ENCODE measurements around the gene LY9. TPM values are rescaled to one million over a fixed set of nuclear protein-coding genes. Genes with fewer than 3 reads are reported as not detected.

Gene LY9
- total and polyA plus RNA-seq, 2 experiments from 2014 or later = not detected

DNA sequence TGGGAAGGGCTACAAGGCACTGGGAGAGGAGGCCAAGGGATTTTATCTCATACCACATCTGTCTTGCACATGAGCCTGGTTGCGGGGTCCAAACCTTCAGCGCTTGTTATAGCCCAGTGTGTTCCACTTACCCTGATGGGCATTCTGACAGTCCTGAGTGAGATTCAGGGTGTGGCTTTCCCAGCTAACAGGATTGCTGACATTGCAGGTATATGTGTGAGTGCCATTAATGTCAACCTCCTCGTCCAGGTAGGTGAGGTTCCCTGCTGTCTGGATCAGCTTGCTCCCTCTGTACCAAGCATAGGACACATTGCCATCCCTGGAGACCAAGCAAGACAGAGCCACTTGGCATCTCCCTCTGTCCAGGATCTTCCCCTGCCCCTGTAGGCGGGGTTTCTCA lies 45.1 kb downstream of the LY9 start:
- H3K4me3 Mint-ChIP-seq = no peak overlapping the region
- Histone ChIP-seq H3K79me2 (replicated peaks; ENCODE audit: insufficient read depth) (no peaks in the 10 kb centered on the region), H2AFZ (no peak overlapping the region), H3K4me2 (no peak overlapping the region), H3F3A (replicated peaks; ENCODE audit: low read depth) (no peaks in the 10 kb centered on the region), H3K27me3 (ENCODE audit: insufficient read depth) (no peaks in the 10 kb centered on the region), H3K4me3 (no peak overlapping the region), H3K27ac (ENCODE audit: low read depth) (no peak overlapping the region), H3K4me1 (ENCODE audit: insufficient read depth) (peaks cover 6% of the 10 kb centered on the region), H3K36me3 (ENCODE audit: insufficient read depth) (no peaks in the 10 kb centered on the region), H4K20me1 (replicated peaks; ENCODE audit: insufficient read depth) (no peaks in the 10 kb centered on the region), H3K9me2 (ENCODE audit: insufficient read depth) (no peaks in the 10 kb centered on the region)
- no peak for DNase-seq (ENCODE audit: low spot score)
- peaks cover 2% of the 10 kb centered on the region for H3K27me3 Mint-ChIP-seq (ENCODE audit: insufficient read depth, low read depth, poor library complexity)
- H3K36me3 Mint-ChIP-seq (ENCODE audit: low read depth) = no peaks in the 10 kb centered on the region
- peaks cover 8% of the 10 kb centered on the region for H3K4me1 Mint-ChIP-seq
- TF ChIP-seq CREB1 (CRISPR knock-in tag; IDR thresholded peaks at IDR 0.05; ENCODE audit: low read depth) (no peak), EZH2phosphoT487 (IDR thresholded peaks at IDR 0.05; ENCODE audit: unreplicated experiment) (no peak), ZNF331 (CRISPR knock-in tag; IDR thresholded peaks at IDR 0.05; ENCODE audit: low read depth) (no peak), EZH2 (IDR thresholded peaks at IDR 0.05; ENCODE audit: low read depth, unreplicated experiment) (no peak), NANOG (IDR thresholded peaks at IDR 0.05; ENCODE audit: borderline replicate concordance) (no peak), POLR2AphosphoS5 (IDR thresholded peaks at IDR 0.05; ENCODE audit: low read depth) (no peak), STAT1 (IDR thresholded peaks at IDR 0.05; ENCODE audit: unreplicated experiment) (no peak), JUNB (IDR thresholded peaks at IDR 0.05; ENCODE audit: unreplicated experiment) (no peak), ZNF114 (CRISPR knock-in tag; IDR thresholded peaks at IDR 0.05) (no peak)
- TF ChIP-seq, protein P1, sequence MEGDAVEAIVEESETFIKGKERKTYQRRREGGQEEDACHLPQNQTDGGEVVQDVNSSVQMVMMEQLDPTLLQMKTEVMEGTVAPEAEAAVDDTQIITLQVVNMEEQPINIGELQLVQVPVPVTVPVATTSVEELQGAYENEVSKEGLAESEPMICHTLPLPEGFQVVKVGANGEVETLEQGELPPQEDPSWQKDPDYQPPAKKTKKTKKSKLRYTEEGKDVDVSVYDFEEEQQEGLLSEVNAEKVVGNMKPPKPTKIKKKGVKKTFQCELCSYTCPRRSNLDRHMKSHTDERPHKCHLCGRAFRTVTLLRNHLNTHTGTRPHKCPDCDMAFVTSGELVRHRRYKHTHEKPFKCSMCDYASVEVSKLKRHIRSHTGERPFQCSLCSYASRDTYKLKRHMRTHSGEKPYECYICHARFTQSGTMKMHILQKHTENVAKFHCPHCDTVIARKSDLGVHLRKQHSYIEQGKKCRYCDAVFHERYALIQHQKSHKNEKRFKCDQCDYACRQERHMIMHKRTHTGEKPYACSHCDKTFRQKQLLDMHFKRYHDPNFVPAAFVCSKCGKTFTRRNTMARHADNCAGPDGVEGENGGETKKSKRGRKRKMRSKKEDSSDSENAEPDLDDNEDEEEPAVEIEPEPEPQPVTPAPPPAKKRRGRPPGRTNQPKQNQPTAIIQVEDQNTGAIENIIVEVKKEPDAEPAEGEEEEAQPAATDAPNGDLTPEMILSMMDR (conservative IDR thresholded peaks at IDR 0.05; ENCODE audit: low read depth in 2 of 2) = no peak
- TF ChIP-seq, protein P2, sequence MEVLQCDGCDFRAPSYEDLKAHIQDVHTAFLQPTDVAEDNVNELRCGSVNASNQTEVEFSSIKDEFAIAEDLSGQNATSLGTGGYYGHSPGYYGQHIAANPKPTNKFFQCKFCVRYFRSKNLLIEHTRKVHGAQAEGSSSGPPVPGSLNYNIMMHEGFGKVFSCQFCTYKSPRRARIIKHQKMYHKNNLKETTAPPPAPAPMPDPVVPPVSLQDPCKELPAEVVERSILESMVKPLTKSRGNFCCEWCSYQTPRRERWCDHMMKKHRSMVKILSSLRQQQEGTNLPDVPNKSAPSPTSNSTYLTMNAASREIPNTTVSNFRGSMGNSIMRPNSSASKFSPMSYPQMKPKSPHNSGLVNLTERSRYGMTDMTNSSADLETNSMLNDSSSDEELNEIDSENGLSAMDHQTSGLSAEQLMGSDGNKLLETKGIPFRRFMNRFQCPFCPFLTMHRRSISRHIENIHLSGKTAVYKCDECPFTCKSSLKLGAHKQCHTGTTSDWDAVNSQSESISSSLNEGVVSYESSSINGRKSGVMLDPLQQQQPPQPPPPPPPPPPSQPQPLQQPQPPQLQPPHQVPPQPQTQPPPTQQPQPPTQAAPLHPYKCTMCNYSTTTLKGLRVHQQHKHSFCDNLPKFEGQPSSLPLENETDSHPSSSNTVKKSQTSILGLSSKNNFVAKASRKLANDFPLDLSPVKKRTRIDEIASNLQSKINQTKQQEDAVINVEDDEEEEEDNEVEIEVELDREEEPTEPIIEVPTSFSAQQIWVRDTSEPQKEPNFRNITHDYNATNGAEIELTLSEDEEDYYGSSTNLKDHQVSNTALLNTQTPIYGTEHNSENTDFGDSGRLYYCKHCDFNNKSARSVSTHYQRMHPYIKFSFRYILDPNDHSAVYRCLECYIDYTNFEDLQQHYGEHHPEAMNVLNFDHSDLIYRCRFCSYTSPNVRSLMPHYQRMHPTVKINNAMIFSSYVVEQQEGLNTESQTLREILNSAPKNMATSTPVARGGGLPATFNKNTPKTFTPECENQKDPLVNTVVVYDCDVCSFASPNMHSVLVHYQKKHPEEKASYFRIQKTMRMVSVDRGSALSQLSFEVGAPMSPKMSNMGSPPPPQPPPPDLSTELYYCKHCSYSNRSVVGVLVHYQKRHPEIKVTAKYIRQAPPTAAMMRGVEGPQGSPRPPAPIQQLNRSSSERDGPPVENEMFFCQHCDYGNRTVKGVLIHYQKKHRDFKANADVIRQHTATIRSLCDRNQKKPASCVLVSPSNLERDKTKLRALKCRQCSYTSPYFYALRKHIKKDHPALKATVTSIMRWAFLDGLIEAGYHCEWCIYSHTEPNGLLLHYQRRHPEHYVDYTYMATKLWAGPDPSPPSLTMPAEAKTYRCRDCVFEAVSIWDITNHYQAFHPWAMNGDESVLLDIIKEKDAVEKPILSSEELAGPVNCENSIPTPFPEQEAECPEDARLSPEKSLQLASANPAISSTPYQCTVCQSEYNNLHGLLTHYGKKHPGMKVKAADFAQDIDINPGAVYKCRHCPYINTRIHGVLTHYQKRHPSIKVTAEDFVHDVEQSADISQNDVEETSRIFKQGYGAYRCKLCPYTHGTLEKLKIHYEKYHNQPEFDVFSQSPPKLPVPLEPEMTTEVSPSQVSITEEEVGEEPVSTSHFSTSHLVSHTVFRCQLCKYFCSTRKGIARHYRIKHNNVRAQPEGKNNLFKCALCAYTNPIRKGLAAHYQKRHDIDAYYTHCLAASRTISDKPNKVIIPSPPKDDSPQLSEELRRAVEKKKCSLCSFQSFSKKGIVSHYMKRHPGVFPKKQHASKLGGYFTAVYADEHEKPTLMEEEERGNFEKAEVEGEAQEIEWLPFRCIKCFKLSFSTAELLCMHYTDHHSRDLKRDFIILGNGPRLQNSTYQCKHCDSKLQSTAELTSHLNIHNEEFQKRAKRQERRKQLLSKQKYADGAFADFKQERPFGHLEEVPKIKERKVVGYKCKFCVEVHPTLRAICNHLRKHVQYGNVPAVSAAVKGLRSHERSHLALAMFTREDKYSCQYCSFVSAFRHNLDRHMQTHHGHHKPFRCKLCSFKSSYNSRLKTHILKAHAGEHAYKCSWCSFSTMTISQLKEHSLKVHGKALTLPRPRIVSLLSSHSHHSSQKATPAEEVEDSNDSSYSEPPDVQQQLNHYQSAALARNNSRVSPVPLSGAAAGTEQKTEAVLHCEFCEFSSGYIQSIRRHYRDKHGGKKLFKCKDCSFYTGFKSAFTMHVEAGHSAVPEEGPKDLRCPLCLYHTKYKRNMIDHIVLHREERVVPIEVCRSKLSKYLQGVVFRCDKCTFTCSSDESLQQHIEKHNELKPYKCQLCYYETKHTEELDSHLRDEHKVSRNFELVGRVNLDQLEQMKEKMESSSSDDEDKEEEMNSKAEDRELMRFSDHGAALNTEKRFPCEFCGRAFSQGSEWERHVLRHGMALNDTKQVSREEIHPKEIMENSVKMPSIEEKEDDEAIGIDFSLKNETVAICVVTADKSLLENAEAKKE (CRISPR knock-in tag; IDR thresholded peaks at IDR 0.05) = no peak
- TF ChIP-seq, protein P3, sequence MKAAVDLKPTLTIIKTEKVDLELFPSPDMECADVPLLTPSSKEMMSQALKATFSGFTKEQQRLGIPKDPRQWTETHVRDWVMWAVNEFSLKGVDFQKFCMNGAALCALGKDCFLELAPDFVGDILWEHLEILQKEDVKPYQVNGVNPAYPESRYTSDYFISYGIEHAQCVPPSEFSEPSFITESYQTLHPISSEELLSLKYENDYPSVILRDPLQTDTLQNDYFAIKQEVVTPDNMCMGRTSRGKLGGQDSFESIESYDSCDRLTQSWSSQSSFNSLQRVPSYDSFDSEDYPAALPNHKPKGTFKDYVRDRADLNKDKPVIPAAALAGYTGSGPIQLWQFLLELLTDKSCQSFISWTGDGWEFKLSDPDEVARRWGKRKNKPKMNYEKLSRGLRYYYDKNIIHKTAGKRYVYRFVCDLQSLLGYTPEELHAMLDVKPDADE (IDR thresholded peaks at IDR 0.05) = no peak
- TF ChIP-seq, protein P4, sequence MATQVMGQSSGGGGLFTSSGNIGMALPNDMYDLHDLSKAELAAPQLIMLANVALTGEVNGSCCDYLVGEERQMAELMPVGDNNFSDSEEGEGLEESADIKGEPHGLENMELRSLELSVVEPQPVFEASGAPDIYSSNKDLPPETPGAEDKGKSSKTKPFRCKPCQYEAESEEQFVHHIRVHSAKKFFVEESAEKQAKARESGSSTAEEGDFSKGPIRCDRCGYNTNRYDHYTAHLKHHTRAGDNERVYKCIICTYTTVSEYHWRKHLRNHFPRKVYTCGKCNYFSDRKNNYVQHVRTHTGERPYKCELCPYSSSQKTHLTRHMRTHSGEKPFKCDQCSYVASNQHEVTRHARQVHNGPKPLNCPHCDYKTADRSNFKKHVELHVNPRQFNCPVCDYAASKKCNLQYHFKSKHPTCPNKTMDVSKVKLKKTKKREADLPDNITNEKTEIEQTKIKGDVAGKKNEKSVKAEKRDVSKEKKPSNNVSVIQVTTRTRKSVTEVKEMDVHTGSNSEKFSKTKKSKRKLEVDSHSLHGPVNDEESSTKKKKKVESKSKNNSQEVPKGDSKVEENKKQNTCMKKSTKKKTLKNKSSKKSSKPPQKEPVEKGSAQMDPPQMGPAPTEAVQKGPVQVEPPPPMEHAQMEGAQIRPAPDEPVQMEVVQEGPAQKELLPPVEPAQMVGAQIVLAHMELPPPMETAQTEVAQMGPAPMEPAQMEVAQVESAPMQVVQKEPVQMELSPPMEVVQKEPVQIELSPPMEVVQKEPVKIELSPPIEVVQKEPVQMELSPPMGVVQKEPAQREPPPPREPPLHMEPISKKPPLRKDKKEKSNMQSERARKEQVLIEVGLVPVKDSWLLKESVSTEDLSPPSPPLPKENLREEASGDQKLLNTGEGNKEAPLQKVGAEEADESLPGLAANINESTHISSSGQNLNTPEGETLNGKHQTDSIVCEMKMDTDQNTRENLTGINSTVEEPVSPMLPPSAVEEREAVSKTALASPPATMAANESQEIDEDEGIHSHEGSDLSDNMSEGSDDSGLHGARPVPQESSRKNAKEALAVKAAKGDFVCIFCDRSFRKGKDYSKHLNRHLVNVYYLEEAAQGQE (IDR thresholded peaks at IDR 0.05; ENCODE audit: unreplicated experiment) = no peak
- no peak overlapping the region for H3K27ac Mint-ChIP-seq
- ATAC-seq = no peak
- no peaks in the 10 kb centered on the region for H3K9me3 Mint-ChIP-seq

All from GM23338 (cell line).